SH-SY5Y (cell line): ENCODE data around the gene CFAP47.

Source experiments
- GATA2 ChIP-seq: IDR thresholded peaks from 2 replicates; pipeline ENCODE4 v1.6.1; 2011; ENCODE audit warnings: mild to moderate bottlenecking, low read depth, low read length
- GATA3 ChIP-seq: IDR thresholded peaks from 2 replicates; pipeline ENCODE4 v1.6.1; 2011; ENCODE audit warnings: low read depth, mild to moderate bottlenecking, low read length, moderate library complexity

DNA sequence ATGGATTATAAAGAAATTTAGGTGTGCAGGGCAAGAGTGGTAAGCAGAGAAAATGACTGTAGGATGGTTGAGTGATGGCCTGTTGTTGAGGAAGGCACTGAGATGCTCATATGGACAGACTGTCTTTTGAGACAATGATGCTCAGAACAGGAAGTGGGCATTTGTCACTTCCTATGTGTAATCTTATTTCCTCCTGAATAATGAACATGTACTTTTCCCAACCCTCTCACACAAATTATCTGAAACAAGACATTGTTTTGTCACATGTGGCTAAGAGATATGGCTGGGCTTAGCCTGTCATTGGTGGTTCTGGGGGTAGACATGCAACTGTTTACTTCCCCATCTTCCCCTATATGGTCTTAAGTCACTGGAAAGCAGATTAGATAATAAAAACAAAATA is 240.5 kb downstream of the CFAP47 start:
- no peak for TF ChIP-seq GATA2
- TF ChIP-seq GATA3, result no peak
